Measurements from ENCODE around the gene RCBTB2. TPM values are rescaled to one million over a fixed set of nuclear protein-coding genes. Genes with fewer than 3 reads are reported as not detected.

The RCBTB2 gene
- total RNA-seq, 1 donor from 2014 or later, result 20.1 TPM

DNA sequence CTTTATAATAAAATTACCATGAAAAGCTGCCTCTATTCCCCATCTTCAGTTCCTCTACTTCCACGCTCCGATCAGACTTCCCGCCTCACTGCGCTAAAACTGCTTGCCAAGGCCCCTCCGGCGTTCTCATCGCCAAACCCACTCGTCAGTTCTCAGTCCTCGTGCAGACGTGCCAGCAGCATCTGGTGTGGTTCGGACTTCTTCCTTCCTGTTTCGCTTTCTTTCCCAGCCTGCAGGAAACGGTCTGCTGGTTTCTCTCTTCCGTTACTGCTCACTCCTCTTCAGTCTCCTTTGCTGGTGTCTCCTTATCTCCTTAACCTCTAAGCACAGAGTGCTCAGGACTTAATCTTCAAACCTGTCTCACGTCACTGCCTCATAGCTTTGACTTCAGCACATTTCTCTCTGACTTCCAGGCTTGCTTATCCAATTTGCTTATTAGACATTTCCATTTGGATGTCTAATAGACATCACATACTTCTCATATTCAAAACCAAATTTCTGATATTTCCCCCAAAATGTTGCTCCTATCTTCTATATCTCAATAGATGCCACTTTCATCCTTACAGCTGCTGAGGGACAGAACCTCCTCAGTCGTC is 40.3 kb downstream of the RCBTB2 start:
- H3K4me3 ChIP-seq, result peak overlapping the region; percentile 32
- peak; percentile 88 for ATAC-seq

DNA sequence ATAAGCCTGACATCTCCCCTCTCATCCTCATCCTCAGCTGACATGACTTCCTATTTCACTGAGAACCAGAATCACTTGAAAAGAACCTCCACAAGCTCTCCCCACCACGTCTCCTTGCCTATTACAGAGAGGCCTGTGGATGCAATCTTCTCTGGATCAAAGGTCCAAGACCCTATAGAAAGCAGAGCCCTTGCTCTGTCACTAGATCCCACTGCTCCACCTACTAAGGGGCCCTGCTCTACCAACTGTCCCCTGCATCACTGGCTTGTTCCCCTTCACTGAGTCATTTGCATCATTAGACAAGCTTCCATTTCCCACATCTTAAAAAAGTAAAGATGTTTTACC is 40.8 kb downstream of the RCBTB2 start:
- no peaks in the 10 kb centered on the region for H3K27me3 ChIP-seq (ENCODE audit: low read depth)
- H3K9me3 ChIP-seq, result no peaks in the 10 kb centered on the region
- intact Hi-C loops (cut with DNase I), result no loop called here
- ATAC-seq (peak; percentile 43 to 59), DNase-seq (no peak)
- peaks cover 45% of the 10 kb centered on the region for H3K4me1 ChIP-seq
- peak overlapping the region; percentile 87 for H3K27ac ChIP-seq
- H3K36me3 ChIP-seq, result peaks cover 6% of the 10 kb centered on the region
- TF ChIP-seq, protein P1, sequence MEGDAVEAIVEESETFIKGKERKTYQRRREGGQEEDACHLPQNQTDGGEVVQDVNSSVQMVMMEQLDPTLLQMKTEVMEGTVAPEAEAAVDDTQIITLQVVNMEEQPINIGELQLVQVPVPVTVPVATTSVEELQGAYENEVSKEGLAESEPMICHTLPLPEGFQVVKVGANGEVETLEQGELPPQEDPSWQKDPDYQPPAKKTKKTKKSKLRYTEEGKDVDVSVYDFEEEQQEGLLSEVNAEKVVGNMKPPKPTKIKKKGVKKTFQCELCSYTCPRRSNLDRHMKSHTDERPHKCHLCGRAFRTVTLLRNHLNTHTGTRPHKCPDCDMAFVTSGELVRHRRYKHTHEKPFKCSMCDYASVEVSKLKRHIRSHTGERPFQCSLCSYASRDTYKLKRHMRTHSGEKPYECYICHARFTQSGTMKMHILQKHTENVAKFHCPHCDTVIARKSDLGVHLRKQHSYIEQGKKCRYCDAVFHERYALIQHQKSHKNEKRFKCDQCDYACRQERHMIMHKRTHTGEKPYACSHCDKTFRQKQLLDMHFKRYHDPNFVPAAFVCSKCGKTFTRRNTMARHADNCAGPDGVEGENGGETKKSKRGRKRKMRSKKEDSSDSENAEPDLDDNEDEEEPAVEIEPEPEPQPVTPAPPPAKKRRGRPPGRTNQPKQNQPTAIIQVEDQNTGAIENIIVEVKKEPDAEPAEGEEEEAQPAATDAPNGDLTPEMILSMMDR (IDR thresholded peaks at IDR 0.05), result no peak
- H3K4me3 ChIP-seq, result peak overlapping the region; percentile 32

More for the DNA sequence above, 40.3 kb downstream of the RCBTB2 start:
- DNase-seq, result peak; percentile 79
- no peaks in the 10 kb centered on the region for H3K9me3 ChIP-seq
- H3K4me1 ChIP-seq, result peaks cover 45% of the 10 kb centered on the region
- peak overlapping the region; percentile 87 for H3K27ac ChIP-seq
- no peaks in the 10 kb centered on the region for H3K27me3 ChIP-seq (ENCODE audit: low read depth)
- peaks cover 6% of the 10 kb centered on the region for H3K36me3 ChIP-seq
- TF ChIP-seq, protein P1 (IDR thresholded peaks at IDR 0.05), result no peak
- intact Hi-C loops (cut with DNase I), result no loop called here

DNA sequence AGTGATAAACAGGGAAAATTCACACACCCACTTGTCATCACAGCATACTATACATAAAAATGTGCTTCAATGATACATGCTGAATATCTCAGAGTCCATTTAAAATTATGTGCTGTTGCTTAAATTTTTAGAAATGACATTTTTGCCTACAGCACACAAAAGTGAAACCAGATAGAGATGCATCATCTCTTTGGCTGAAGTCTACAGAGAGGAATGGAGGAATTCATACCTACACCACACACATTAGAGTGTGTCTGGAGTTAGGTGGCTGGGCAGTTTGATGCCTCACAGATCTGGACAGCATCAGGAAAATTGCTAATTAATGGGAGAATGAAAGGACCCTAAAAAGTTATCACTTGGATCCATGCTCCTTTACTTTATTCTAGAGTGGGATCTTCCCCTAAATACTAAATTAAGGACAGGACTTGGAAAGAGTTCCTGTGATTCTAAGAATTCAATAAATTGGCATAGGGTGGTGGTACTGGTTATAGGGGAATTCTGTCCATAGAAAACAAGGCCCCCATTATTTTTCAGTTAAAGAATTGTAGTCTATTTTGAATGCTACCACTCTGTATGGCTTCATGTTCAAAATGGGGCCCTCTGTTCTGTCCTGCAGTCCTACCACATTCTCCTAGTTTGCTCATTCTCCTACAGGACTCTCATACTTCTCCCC is 41.3 kb downstream of the RCBTB2 start:
- TF ChIP-seq, protein P1 (IDR thresholded peaks at IDR 0.05), result no peak
- intact Hi-C loops (cut with DNase I), result no loop called here
- Histone ChIP-seq H3K9me3 (no peaks in the 10 kb centered on the region), H3K36me3 (peaks cover 6% of the 10 kb centered on the region), H3K27ac (peak overlapping the region; percentile 87), H3K4me1 (peaks cover 45% of the 10 kb centered on the region), H3K4me3 (peak overlapping the region; percentile 32), H3K27me3 (ENCODE audit: low read depth) (no peaks in the 10 kb centered on the region)
- no peak for ATAC-seq
- no peak for DNase-seq

DNA sequence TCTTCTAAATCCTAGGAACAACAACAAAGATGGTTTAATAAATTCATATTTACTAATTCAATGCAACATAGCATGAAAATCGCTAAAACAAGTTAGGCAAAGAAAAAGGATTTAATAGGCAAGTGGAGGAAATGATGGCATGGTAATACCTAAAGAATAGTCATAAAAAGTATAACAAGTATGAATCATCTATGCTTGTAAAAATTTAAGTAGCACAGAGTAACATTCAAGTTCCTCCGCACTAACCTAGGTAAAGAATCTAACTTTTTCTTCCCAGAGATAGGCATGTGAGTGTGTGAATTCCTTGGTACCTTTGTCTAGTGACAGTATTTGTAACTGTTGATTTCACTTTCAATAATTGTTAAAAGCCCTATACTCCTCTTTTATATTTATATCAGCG is 42.6 kb downstream of the RCBTB2 start:
- intact Hi-C loops (cut with DNase I), result no loop called here
- Histone ChIP-seq H3K36me3 (peaks cover 6% of the 10 kb centered on the region), H3K27ac (no peak overlapping the region), H3K27me3 (ENCODE audit: low read depth) (no peaks in the 10 kb centered on the region), H3K9me3 (no peaks in the 10 kb centered on the region), H3K4me3 (no peak overlapping the region), H3K4me1 (peaks cover 45% of the 10 kb centered on the region)
- DNase-seq, result no peak
- no peak for ATAC-seq
- TF ChIP-seq, protein P1 (IDR thresholded peaks at IDR 0.05), result no peak

DNA sequence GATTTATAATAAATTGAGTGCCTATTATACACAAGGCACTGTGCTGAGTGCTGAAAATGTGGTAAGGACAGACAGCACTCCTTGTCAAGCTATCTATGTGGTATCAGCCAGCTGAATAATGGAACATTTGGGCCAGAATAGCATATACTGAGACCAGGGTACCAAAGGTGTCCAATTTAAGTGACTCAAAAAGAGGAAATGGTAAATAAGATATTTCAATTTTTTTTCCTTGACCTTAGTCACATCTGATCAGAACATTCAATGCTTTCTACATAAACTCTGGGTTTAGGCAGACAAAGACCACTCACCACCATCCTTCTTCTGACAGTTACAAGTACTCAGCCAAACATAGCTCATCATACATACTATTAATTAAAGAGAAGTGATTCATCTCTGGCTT is 43.2 kb downstream of the RCBTB2 start:
- no peaks in the 10 kb centered on the region for H3K27me3 ChIP-seq (ENCODE audit: low read depth)
- intact Hi-C loops (cut with DNase I), result no loop called here
- H3K27ac ChIP-seq, result no peak overlapping the region
- no peak for DNase-seq
- H3K4me1 ChIP-seq, result peaks cover 44% of the 10 kb centered on the region
- TF ChIP-seq, protein P1 (IDR thresholded peaks at IDR 0.05), result no peak
- no peak for ATAC-seq
- peaks cover 6% of the 10 kb centered on the region for H3K36me3 ChIP-seq
- no peaks in the 10 kb centered on the region for H3K9me3 ChIP-seq
- H3K4me3 ChIP-seq, result no peak overlapping the region

Data from lower lobe of right lung (tissue), 2 donors.